ENCODE measurements around the gene DPP10.

- TF ChIP-seq EZH2phosphoT487 (IDR thresholded peaks at IDR 0.05; ENCODE audit: borderline replicate concordance) (no peak), CTCF (conservative IDR thresholded peaks at IDR 0.05; ENCODE audit: low read length) (no peak)
Measured at GRCh38 chr2:115305712-115306111, 863.3 kb downstream of the DPP10 start.
